Activated CD4-positive, alpha-beta T cell treated with anti-CD3 and anti-CD28 coated beads, Interleukin-2, amount 50 U/mL, for 1 hour (primary cell): ENCODE data around the gene MTCH2.

Experiments used
- DNase-seq: peaks from one replicate; pipeline ENCODE4 v3.0.0-alpha.2; 2020

The MTCH2 gene

DNA sequence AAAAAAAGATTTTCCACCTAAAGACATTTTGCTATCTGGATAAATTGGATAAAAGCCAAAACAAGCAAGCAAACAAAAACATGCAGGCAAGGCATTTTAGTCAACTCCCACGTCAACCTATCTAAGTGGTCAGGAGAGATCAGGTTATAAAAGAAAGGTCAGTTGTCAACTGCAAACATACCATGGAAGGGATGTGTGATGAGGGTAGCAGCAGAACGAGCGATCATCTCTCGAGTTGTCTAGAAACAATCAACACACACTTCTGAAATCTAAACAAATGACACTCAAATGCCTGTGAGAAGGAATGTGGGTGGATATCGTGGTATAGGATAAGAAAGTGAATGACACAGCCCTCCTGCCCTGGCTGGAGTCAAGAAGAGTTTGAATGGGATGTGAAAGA, 10.9 kb downstream of the MTCH2 start:
- no peak for DNase-seq

DNA sequence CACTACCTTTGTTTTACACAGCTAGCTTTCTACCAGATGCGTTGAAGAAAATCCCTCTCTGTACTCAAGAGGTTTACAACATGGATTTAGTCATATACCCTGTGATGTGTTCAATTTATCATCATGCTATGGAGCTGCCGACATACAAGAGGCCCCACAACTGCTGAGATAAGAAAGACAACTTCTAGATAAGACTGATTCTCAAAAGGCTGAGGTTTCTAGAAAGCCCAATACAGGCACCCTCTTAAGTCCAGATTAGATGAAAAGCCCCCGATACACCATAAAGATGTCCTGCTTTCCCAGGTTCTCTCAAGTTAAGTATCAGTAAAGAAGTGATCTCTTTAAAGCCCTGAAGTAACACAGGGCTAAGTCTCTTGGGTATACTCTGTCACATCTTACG, 14.3 kb downstream of the MTCH2 start:
- no peak for DNase-seq

- DNase-seq: no peak
These were observed 16.1 kb downstream of the MTCH2 start for GRCh38 chr11:47626234-47626633.

DNA sequence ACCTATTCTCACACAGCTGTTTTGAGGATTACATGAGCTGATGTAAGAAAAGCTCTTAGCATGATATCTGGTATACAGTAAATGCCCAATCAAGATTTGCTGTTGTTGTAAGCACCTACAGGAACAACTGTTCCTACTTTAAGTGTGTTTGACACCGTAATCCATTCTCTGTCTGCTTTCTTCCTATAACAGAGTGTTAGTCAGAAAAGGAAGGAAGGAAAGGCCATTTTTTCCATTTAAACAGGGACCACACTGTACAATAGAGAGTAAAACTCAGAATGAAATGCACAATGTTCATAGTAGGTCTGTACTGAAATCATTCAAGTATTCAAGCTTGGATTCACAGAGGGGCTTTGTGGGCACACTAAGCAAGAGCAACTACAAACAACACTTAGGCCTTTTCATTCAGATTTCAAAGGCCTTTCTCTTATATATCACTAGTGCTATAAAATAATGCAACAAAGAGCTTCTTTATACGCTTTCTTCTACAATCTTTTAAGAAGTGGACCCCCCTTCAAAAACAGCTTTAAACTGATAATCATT, 21.5 kb downstream of the MTCH2 start:
- DNase-seq: no peak

- DNase-seq: no peak
These were observed 24.9 kb downstream of the MTCH2 start for GRCh38 chr11:47617417-47617809.

- no peak for DNase-seq
These were observed 25.5 kb downstream of the MTCH2 start for GRCh38 chr11:47616726-47617416.

DNA sequence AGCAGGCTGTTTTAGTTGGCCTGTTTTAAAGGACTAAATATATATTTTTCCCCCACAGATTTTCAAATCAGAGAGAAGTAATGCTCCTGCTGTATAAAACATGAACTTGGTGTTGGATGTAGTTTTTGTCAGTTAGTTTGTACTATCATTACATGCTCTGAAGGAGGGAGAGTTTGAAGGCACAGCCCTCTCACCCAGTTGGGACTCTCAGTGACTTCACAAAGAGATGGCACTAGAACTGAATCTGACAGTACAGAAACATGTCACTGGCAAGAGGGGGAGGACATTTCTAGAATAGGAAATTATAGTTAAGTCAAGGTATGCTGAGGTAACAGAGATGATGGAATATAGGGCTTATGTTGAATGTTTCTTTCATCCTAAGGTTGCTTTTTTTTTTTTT, 27.1 kb downstream of the MTCH2 start:
- no peak for DNase-seq

DNA sequence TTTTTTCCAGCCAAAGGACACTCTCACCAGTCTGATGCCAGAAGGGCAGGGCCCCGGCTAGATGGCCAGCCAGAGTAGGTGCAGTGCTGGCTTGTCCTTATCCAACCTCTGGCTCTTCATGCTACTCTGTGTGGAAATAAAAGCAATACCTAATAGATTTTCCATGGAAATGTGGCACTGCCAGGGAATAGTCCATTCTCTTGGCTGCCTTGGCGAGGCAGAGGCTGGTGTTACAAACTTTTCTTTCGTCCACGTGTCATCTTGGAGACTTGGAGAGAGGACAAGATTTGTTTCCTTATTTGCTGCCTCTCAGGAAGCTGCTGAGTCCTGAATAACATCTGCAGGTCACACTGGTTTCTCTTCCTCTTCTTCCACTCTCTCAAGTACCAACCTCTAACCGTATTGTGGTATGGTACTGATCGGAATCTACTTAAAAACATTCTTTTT, 31.0 kb downstream of the MTCH2 start:
- no peak for DNase-seq

GRCh38 chr11:47609675-47610074, 32.7 kb downstream of the MTCH2 start:
- no peak for DNase-seq

DNA sequence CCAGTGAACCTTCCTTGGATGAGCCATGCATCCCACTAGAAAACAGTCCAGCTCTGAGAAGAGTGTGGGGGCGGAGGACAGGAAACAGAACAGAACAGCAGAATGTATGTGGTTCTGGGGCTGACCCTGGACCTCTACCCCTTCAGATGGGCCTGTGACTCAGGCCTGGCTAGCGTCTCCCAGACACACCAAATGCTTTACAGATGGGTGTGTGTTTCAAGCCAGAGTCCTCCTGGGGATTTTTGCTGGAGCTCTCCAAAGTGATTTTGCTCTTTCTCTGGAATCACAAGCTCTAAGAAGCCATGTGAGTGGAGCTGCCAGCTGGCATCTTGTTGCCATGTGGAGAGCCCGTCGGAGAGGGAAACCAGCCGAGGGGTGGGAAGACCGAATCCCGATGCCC, 35.0 kb downstream of the MTCH2 start:
- DNase-seq: no peak

GRCh38 chr11:47606731-47607130, 35.6 kb downstream of the MTCH2 start:
- DNase-seq: no peak

DNA sequence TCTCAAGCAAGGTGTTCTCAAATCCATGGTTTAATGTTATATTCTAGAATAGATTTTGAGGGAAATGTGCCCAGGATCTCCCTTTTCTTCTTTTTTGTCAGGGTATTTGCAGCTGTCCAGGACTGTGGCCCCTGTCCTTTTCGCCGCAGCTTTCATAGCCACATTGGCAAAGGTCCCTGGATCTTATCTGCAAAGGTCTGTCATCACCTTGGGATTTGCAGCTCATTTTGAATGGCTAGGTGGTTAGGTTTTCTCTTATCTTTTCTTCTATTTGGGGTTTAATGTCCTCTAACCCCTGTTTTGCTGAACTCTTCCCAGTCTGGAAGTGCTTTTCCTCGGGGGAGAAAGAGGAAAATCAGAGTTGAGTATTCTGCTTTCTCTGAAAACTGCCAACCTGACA, 36.4 kb downstream of the MTCH2 start:
- DNase-seq: no peak

- DNase-seq: no peak
These were observed 39.1 kb downstream of the MTCH2 start for GRCh38 chr11:47603295-47603694.

- no peak for DNase-seq
These were observed 42.5 kb downstream of the MTCH2 start for GRCh38 chr11:47599902-47600301.

DNA sequence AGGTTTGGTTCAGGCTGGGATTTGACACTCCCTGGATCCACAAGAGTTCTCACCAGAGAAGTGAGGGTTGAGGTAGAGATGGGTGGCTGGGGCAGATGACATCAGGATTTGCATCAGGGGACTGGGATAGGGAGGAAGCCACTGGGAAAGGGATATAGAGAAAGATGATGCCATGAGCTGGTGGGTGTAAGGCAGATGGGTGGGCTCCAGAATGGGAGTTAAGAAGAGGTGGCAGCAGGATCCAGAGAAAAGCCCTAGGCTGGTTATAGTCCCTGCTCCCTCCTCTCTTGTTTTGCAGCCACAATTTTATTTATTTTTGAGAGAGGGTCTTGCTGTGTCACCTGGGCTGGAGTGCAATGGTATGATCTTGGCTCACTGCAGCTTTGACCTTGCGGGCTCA, 46.4 kb downstream of the MTCH2 start:
- DNase-seq: no peak

GRCh38 chr11:47595029-47595428, 47.3 kb downstream of the MTCH2 start:
- DNase-seq: no peak

DNA sequence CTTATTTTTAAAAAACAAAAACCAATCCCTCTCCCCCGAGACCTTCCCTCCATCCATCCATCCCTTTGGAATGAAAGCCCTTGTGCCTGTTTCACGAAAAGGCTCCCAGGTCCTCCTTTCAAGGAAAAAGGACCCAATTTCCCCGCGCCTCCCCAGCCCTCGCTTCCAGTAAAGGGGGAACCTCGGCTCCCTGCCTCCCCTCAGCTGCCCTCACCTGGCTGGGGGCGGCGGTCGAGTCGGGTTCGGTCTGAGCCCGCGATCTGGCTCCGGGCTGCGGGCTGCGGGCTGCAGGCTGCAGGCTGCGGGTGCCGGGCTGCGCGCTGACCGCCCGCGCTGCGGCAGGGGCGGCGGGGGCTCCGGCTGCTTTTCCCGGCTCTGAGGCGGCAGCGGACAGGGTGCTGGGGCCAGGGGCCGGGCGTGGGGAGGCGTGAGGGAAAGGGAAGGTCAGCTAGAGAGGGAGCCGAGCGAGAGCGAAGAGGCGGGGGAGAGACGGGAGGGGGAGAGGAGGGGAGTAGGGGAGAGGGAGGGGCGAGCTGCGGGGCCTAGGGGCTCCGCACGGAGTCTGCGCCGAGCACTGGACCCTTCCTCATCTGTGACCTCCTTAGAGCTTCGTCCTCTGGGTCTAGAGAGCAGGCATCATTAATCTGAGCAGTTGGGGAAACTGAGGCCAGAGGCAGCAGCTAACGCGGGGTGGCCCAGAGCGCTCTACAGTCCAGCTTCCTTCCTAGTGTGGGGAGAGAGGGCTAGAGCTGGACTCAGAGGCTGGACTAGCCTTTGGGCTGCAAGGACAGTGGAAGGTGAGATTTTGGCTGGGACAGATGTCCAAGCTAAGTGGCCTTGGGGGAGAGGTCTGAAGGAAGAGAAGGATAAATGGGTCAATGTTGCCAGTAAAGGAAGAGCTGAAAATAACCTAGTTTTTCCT, 48.2 kb downstream of the MTCH2 start, which contains the start of gene C1QTNF4:
TSS of gene C1QTNF4 (minus strand) at position 478 of the 922 bp plus-strand sequence. CDS start 3,601 bp downstream, outside the sequence.
- DNase-seq: no peak

GRCh38 chr11:47593492-47593933, 48.8 kb downstream of the MTCH2 start:
- DNase-seq: no peak

GRCh38 chr11:47592970-47593369, 49.4 kb downstream of the MTCH2 start:
- DNase-seq: no peak

- no peak for DNase-seq
These were observed 50.1 kb downstream of the MTCH2 start for GRCh38 chr11:47592251-47592650.

GRCh38 chr11:47591764-47592163, 50.6 kb downstream of the MTCH2 start:
- no peak for DNase-seq

GRCh38 chr11:47589977-47590861, 52.1 kb downstream of the MTCH2 start:
- DNase-seq: no peak

DNA sequence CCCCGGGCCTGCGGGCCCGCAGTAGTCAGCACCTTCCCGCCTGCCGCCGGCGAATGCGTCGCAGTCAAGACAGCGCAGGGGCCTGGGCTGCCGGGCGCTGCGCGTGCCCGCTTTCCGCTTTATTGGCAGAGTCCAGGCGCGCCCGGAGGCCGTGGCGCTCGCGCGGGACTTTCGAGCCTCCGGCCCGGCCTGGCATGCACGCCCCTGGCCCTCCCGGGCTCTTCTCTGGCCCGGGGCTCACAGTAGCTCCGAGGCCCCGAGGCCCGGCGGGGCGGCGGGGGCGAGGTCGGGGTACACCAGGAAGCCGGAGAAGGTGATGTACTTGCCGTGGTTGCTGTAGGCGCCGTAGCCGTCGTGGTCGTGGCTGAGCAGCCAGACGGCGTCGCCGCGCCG, 52.8 kb downstream of the MTCH2 start:
- DNase-seq: no peak
